Liver (tissue), 9 donors: ENCODE measurements around the gene CACNA1C. TPM values are rescaled to one million over a fixed set of nuclear protein-coding genes. Genes with fewer than 3 reads are reported as not detected.
A peak's percentile ranks its signal among the peaks of the same experiment; 100 is the strongest.

Experiments used
- DNase-seq: peaks from one replicate; pipeline ENCODE4 v3.0.0-alpha.2; 2017; ENCODE audit warnings: low spot score
- H3K27ac ChIP-seq, 2 donors: one replicate each; pipeline ENCODE4 v1.7.0; 2013; ENCODE audit warnings: inconsistent platforms in 2 of 2, low read length in 2 of 2, control low read depth in 1 of 2, low read depth in 1 of 2, mild to moderate bottlenecking in 1 of 2
- H3K27me3 ChIP-seq, 4 donors: one replicate each; pipeline versions ENCODE4 v1.6.1 to v1.7.0; 2013; ENCODE audit warnings: low read length in 3 of 4, inconsistent platforms in 1 of 4, mild to moderate bottlenecking in 1 of 4, moderate library complexity in 1 of 4; ENCODE audit not compliant: control insufficient read depth in 4 of 4, insufficient read depth in 4 of 4
- H3K36me3 ChIP-seq, 4 donors: one replicate each; pipeline versions ENCODE4 v1.6.1 to v1.7.0; 2013; ENCODE audit warnings: low read length in 3 of 4, mild to moderate bottlenecking in 3 of 4, low read depth in 1 of 4, moderate library complexity in 1 of 4; ENCODE audit not compliant: control insufficient read depth in 4 of 4, insufficient read depth in 3 of 4
- H3K4me1 ChIP-seq, 4 donors: one replicate each; pipeline versions ENCODE4 v1.6.1 to v1.7.0; 2013; ENCODE audit warnings: low read length in 3 of 4, mild to moderate bottlenecking in 3 of 4, moderate library complexity in 1 of 4; ENCODE audit not compliant: control insufficient read depth in 4 of 4, insufficient read depth in 4 of 4
- H3K4me3 ChIP-seq, 3 donors: one replicate each; pipeline versions ENCODE4 v1.6.1 to v1.7.0; 2013; ENCODE audit warnings: low read length in 3 of 3, control low read depth in 1 of 3, low read depth in 1 of 3, mild to moderate bottlenecking in 1 of 3
- H3K9ac ChIP-seq, 2 donors: one replicate each; pipeline ENCODE4 v1.7.0; 2013; ENCODE audit warnings: low read length in 2 of 2, mild to moderate bottlenecking in 2 of 2, moderate library complexity in 2 of 2, control low read depth in 1 of 2, low read depth in 1 of 2
- H3K9me3 ChIP-seq, 4 donors: one replicate each; pipeline versions ENCODE4 v1.6.1 to v1.7.0; 2013; ENCODE audit warnings: low read length in 3 of 4; ENCODE audit not compliant: control insufficient read depth in 4 of 4
- ATF3 ChIP-seq: IDR thresholded peaks from 2 replicates; pipeline ENCODE4 v1.6.1; 2016; ENCODE audit warnings: antibody characterized with exemption
- CTCF ChIP-seq: fragments of 150-350 bp; IDR thresholded peaks from 2 replicates; pipeline ENCODE4 v1.5.1; 2017; ENCODE audit warnings: improper control_type of control experiment, low read depth, low read length; ENCODE audit not compliant: missing input control
- EGR1 ChIP-seq, 2 donors: IDR thresholded peaks; 2 replicates each; pipeline ENCODE4 v1.6.1; 2016 to 2018; ENCODE audit warnings: antibody characterized with exemption in 2 of 2, low read depth in 2 of 2
- FOXA1 ChIP-seq: IDR thresholded peaks from 2 replicates; pipeline ENCODE4 v1.6.1; 2016; ENCODE audit warnings: antibody characterized with exemption
- FOXA2 ChIP-seq: IDR thresholded peaks from 2 replicates; pipeline ENCODE4 v1.6.1; 2016; ENCODE audit warnings: antibody characterized with exemption
- GABPA ChIP-seq, 2 donors: IDR thresholded peaks in 1 of 2; conservative IDR thresholded peaks in 1 of 2; 2 replicates each; pipeline ENCODE4 v1.6.1; 2016; ENCODE audit warnings: antibody characterized with exemption in 2 of 2, mild to moderate bottlenecking in 1 of 2, moderate library complexity in 1 of 2
- HNF4A ChIP-seq, 2 donors: conservative IDR thresholded peaks; 2 replicates each; pipeline ENCODE4 v1.6.1; 2016; ENCODE audit warnings: antibody characterized with exemption in 2 of 2, mild to moderate bottlenecking in 2 of 2
- HNF4G ChIP-seq: IDR thresholded peaks from 2 replicates; pipeline ENCODE4 v1.6.1; 2016; ENCODE audit warnings: antibody characterized with exemption
- JUND ChIP-seq, 2 donors: IDR thresholded peaks; 2 replicates each; pipeline ENCODE4 v1.6.1; 2016; ENCODE audit warnings: antibody characterized with exemption in 2 of 2
- MAX ChIP-seq: IDR thresholded peaks from 2 replicates; pipeline ENCODE4 v1.6.1; 2016; ENCODE audit warnings: antibody characterized with exemption
- NR2F2 ChIP-seq: IDR thresholded peaks from 2 replicates; pipeline ENCODE4 v1.6.1; 2016; ENCODE audit warnings: antibody characterized with exemption
- RAD21 ChIP-seq, 2 donors: IDR thresholded peaks; 2 replicates each; pipeline ENCODE4 v1.6.1; 2016; ENCODE audit warnings: antibody characterized with exemption in 2 of 2, mild to moderate bottlenecking in 2 of 2
- REST ChIP-seq: IDR thresholded peaks from 2 replicates; pipeline ENCODE4 v1.6.1; 2016; ENCODE audit warnings: antibody characterized with exemption, mild to moderate bottlenecking
- RXRA ChIP-seq, 2 donors: IDR thresholded peaks; 2 replicates each; pipeline ENCODE4 v1.6.1; 2017 to 2018; ENCODE audit warnings: antibody characterized with exemption in 2 of 2, mild to moderate bottlenecking in 1 of 2
- SP1 ChIP-seq: IDR thresholded peaks from 2 replicates; pipeline ENCODE4 v1.6.1; 2018; ENCODE audit warnings: antibody characterized with exemption, mild to moderate bottlenecking
- TAF1 ChIP-seq: conservative IDR thresholded peaks from 2 replicates; pipeline ENCODE4 v1.6.1; 2016; ENCODE audit warnings: antibody characterized with exemption, mild to moderate bottlenecking
- YY1 ChIP-seq: IDR thresholded peaks from 2 replicates; pipeline ENCODE4 v1.6.1; 2016; ENCODE audit warnings: antibody characterized with exemption, mild to moderate bottlenecking
- ZBTB33 ChIP-seq: IDR thresholded peaks from 2 replicates; pipeline ENCODE4 v1.6.1; 2016; ENCODE audit warnings: antibody characterized with exemption
- WGBS: extraction: QIAGEN DNeasy Blood & Tissue Kit; methylation state at CpG from one replicate; pipeline ENCODE4 v1.1.7; 2013; 5-methylcytosine and 5-hydroxymethylcytosine counted together
- polyA plus RNA-seq, 2 donors: library from polyadenylated mRNA; stranded (reverse) in 1 of 2; unstranded in 1 of 2; fragments of 200-250 nt in 1 of 2; fragments of >200 nt in 1 of 2; fragmentation: Nextera tagmentation in 1 of 2; extraction: Ambion mirVana in 1 of 2; gene quantifications; one replicate each; pipeline versions ENCODE4 v1.2.1 to v1.2.3, GENCODE V29; 2013 to 2015
- total RNA-seq, 2 donors: library from RNA; depleted of rRNA; stranded (reverse); fragments of >200 nt; gene quantifications; one replicate each; pipeline ENCODE4 v1.2.3, GENCODE V29; 2014
- donor health status: healthy.
- donor health status: healthy.
- donor health status: healthy.
- donor health status: healthy.
- donor health status: healthy.

CACNA1C gene
- total and polyA plus RNA-seq, 4 donors, result 0.23 to 1.9 (median 0.41) TPM

GRCh38 chr12:2179953-2180736 is 127.4 kb downstream of the CACNA1C start:
- Histone ChIP-seq H3K27me3 (peaks cover 0 to 3% (median 0%) of the 10 kb centered on the region in 4 donors), H3K9ac (no peak overlapping the region), H3K27ac (peak overlapping the region in 1 of 2 donors; percentile 25), H3K36me3 (no peaks in the 10 kb centered on the region), H3K9me3 (no peaks in the 10 kb centered on the region), H3K4me3 (no peak overlapping the region), H3K4me1 (no peaks in the 10 kb centered on the region)
- TF ChIP-seq HNF4G, result no peak
- no peak for TF ChIP-seq MAX
- no peak for TF ChIP-seq SP1
- TF ChIP-seq NR2F2, result peak; percentile 50
- TF ChIP-seq RAD21 (IDR thresholded peaks at IDR 0.05), result peak in 1 of 2 donors; percentile 9
- no peak for TF ChIP-seq REST
- no peak for TF ChIP-seq TAF1
- no peak for TF ChIP-seq FOXA2
- no peak for TF ChIP-seq GABPA (IDR thresholded peaks at IDR 0.05 in 1 of 2, conservative IDR thresholded peaks at IDR 0.05 in 1 of 2)
- no peak for TF ChIP-seq YY1
- no peak for TF ChIP-seq EGR1 (IDR thresholded peaks at IDR 0.05; ENCODE audit: low read depth in 2 of 2)
- peak; percentile 79 to 82 for TF ChIP-seq JUND (IDR thresholded peaks at IDR 0.05)
- no peak for TF ChIP-seq ZBTB33
- TF ChIP-seq CTCF, result no peak
- no peak for TF ChIP-seq RXRA (IDR thresholded peaks at IDR 0.05)
- TF ChIP-seq ATF3, result no peak
- no peak for TF ChIP-seq HNF4A (conservative IDR thresholded peaks at IDR 0.05)
- no peak for TF ChIP-seq FOXA1
- no peak for DNase-seq
- 87% methylated on average over 9 of the region's 9 CpGs for WGBS
